GM15510 (cell line): Measurements from ENCODE around the gene KCNJ9.

ENCODE experiments used
- POLR2A ChIP-seq: IDR thresholded peaks from 3 replicates; pipeline ENCODE4 v1.6.1; 2011; ENCODE audit warnings: borderline replicate concordance; ENCODE audit not compliant: insufficient read length; ENCODE audit errors: extremely low read depth

Gene KCNJ9

DNA sequence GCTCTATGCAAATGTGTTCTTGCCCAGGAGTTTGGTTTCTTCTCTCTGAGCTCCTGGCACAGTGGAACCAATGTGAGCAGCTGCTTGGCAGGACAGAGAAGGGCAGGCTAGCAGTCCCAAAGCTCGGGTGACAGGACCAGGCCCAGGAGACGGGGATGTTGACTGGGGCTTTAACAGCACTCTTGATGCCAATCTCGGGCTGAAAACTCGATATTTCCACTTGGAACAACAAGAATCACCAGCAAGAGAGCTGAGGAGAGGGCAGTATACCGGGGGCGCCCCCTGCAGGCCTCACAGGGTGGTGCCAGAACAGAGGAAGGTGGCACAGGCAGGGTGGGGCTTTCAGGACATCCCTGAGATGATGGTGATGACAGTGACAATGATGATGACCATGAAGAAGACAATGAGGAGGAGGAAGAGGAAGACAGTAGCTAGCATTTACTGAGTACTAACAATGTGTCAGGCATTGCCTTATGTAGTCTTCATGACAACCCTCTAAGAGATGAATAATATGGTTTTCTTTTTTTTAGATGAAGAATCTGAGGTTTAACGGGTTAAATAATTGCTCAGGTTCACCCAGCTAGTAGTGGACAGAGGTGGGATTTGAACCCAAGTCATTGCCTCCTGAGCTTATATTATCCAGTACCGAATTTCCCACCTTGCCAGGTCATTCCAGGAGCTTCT is 2.7 kb upstream of the KCNJ9 start:
- no peak for TF ChIP-seq POLR2A

GRCh38 chr1:160079448-160079847 is 1.9 kb upstream of the KCNJ9 start:
- TF ChIP-seq POLR2A = no peak

- TF ChIP-seq POLR2A = no peak
These were observed 797 bp upstream of the KCNJ9 start for GRCh38 chr1:160080381-160081100.

DNA sequence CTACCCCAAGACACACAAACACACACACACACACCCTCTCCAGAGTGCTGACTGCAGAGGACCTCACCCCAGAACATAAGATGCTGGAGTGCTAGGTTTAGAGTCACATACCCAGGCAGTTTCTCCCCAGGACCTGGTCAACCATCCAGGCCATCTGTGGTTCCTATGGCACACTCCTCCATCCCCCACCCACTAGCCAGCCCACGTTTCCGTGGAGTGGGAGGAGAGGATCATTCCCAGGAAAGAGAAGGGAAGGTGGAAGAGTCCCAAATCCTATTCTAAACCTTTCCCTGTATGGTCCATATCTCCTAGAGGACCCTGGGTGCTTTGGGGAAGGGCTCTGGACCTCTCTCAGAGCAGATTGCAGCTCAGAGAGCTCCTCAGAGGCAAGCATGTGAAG is 1.1 kb downstream of the KCNJ9 start:
- TF ChIP-seq POLR2A = no peak

DNA sequence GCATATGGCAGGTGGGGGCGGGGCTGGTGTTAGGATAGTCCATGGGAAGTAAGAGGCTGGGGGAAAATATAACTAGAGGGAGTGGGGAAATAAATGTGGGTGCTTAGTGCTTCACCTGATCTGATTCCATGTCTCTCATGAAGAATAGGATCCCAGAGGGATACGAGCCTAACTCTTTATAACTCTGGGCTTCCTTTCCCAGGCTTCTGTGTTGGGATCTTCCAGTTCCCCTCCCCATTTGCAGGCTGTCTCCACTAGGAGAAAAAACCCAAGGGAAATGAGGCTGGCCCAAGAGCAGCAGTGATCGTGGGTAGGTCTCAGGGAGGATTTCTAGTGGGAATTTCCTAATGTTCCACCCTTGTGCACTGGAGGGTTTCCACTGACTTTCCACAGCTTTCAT is 1.6 kb downstream of the KCNJ9 start:
- no peak for TF ChIP-seq POLR2A

DNA sequence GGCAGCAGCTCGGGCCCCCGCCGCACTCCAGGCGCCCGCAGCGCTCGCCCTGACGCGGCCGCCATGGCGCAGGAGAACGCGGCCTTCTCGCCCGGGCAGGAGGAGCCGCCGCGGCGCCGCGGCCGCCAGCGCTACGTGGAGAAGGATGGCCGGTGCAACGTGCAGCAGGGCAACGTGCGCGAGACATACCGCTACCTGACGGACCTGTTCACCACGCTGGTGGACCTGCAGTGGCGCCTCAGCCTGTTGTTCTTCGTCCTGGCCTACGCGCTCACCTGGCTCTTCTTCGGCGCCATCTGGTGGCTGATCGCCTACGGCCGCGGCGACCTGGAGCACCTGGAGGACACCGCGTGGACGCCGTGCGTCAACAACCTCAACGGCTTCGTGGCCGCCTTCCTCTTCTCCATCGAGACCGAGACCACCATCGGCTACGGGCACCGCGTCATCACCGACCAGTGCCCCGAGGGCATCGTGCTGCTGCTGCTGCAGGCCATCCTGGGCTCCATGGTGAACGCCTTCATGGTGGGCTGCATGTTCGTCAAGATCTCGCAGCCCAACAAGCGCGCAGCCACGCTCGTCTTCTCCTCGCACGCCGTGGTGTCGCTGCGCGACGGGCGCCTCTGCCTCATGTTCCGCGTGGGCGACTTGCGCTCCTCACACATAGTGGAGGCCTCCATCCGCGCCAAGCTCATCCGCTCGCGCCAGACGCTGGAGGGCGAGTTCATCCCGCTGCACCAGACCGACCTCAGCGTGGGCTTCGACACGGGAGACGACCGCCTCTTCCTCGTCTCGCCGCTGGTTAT is 2.8 kb downstream of the KCNJ9 start:
- no peak for TF ChIP-seq POLR2A

DNA sequence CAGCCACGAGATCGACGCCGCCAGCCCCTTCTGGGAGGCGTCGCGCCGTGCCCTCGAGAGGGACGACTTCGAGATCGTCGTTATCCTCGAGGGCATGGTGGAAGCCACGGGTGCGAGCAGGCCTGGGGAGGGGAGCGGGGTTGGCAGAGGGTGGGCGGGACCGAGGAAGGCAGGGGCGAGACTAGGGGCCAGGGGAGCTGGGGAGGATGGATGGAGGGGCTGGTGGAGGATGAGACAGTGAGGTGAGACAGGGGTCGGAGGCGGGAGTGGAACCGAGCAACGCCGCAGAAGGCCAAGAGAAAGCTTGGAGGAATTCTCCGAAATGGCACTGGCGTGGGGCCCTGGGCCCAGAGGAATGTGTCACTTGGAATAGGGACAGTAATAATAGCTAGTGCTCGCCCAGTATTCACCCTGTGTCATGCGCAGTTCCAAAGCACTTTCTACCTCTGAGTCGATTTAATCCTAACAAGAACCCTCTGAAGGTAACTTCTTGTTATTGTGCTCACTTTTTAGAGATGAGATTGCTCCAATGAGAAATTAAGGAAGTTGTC is 3.5 kb downstream of the KCNJ9 start:
- TF ChIP-seq POLR2A = no peak

DNA sequence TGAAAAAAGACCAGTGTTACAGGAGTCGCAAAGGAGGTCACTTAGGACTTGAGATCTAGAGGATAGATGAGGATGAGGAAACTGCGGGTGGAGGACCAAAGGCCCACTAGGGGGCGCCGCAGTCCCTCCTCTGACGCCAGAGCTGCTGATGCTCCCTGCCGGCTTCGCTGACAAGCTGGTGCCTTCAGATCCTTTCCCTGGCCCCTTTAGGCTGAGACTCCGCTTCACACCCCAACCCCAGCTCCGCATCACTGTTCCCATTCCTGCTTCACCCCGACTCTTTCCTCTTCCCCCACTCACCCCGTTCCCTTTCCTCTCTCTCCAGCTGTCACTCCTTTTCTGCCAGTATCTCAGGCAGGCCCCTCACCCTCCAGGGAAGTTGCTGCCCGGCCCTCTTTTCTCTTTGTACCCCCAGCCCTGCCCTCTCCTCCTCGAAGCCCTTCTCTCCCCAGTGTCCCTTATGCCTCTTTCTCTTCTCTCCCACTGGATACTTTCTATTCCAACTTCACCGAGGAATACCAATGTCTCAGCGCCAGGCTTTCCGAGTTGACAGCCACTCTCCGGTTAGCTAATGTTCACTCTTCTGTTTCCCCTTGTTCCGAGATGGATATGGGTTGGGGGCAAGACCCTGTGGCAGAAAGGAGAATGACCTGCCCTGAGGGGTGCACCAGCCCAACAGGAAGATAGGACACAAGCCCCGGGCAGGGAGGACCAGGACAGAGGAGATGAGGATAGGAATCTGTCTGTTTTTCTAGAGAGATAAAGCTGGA is 4.5 kb downstream of the KCNJ9 start:
- no peak for TF ChIP-seq POLR2A

GRCh38 chr1:160086456-160086892 is 5.1 kb downstream of the KCNJ9 start:
- TF ChIP-seq POLR2A = no peak

- no peak for TF ChIP-seq POLR2A
These were observed 5.9 kb downstream of the KCNJ9 start for GRCh38 chr1:160087118-160087662.

DNA sequence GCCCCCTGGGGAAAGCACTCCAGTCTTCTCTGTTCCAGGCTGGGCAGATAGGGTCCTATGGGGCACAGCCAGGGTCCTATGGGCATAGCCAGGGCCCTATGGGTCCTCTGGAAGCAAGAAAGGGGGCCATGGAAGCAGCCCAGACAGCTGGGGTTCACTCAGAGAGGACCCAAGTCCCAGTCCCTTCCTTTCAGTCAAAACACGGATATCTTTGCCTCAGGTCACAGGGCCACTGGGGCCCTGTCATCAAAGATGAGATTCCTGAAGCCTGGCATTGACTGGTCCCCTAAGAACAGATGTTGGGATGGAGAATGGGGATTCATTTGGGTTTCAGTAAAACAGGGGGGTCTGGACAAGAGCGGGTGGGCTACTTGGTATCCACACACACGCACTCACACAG is 8.5 kb downstream of the KCNJ9 start:
- no peak for TF ChIP-seq POLR2A

DNA sequence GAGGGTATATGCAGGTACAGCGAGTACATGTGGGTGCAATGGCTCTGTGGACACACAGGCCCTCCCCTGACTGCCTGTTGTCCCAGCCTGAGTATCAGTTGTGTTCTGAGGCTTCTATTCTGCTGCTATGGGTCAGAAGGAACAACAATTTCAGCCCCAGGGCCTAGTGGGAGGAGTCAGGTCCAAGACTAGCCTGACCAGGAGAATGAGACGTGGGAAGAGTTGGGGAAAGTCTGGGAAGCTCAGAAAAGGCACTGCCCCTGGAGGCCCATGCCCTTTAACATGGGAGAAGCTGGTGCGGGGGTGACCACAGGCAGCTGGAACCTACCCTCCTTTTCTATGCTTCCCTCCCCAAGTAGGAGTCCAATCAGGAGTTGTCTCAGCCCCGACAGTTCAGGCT is 9.4 kb downstream of the KCNJ9 start:
- TF ChIP-seq POLR2A = no peak

DNA sequence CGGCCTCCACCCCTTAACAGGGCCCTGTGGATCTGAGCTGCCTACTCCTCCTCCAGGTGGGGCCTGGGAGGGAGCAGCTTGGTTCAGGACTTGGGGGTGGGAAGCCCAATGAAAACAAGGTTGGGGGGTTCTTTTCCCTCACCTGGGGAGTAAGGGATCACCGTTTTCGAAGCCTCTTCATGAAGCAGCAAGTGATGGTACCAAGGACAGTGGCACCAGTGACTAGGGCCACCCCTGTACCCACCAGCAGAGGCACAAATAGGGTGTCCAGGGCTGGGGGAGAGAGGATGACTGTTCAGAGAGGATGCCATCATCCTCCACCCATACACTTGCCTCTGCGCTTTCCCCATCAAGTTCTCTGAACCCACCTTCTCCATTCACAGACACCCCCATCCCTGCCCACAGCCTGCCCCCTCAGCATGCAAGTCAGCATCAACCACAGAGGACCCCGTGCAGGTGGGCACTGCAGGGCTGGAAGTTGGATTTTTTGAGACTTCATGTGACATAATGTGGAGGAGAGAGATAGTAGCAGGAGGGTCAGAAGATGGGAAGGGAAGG is 10.4 kb downstream of the KCNJ9 start:
- no peak for TF ChIP-seq POLR2A
